ENCODE data around the gene SULT6B1. TPM values are rescaled to one million over a fixed set of nuclear protein-coding genes. Genes with fewer than 3 reads are reported as not detected.

The SULT6B1 gene
- total and polyA plus RNA-seq, 2 donors (not counting 1 experiment from before 2014, with no cell fraction given), result not detected

- no peak for ATAC-seq (ENCODE audit: low read depth)
Measured at GRCh38 chr2:37181726-37182684, 6.5 kb downstream of the SULT6B1 start.

GRCh38 chr2:37180640-37181039 is 7.8 kb downstream of the SULT6B1 start:
- no peaks in the 10 kb centered on the region for H3K79me2 ChIP-seq (ENCODE audit: control insufficient read depth, insufficient read depth, low read length)
- Mint-ChIP-seq H3K9me3 (ENCODE audit: insufficient read depth) (no peaks in the 10 kb centered on the region), H3K4me1 (no peaks in the 10 kb centered on the region), H3K27ac (no peak overlapping the region), H3K27me3 (peaks cover 16% of the 10 kb centered on the region), H3K4me3 (no peak overlapping the region)
- ATAC-seq (ENCODE audit: low read depth) (no peak), DNase-seq (no peak)
- WGBS (ENCODE audit: insufficient coverage), result 85% methylated on average over 4 of the region's 5 CpGs
- no peak for TF ChIP-seq CTCF (IDR thresholded peaks at IDR 0.05)
- TF ChIP-seq EZH2 (IDR thresholded peaks at IDR 0.05; ENCODE audit: borderline replicate concordance, insufficient read depth, low read depth, low read length, poor library complexity, severe bottlenecking), result no peak
- H4K20me1 ChIP-seq (ENCODE audit: control insufficient read depth, insufficient read depth, low read length, poor library complexity, severe bottlenecking), result no peaks in the 10 kb centered on the region
- no peak overlapping the region for H3K27ac ChIP-seq (ENCODE audit: low read length in 2 of 2)
- H3K9me3 ChIP-seq (ENCODE audit: control extremely low read depth in 1 of 3, control insufficient read depth in 2 of 3, insufficient read depth in 1 of 3, low read length in 2 of 3), result no peaks in the 10 kb centered on the region
- ChIA-PET POLR2A (no interaction called here), CTCF (interaction anchor here (2.7 kb wide), 1 partner anchor 11 kb away, joined by 14 read pairs; no protein-coding TSS in a partner anchor)
- H3K4me3 ChIP-seq (ENCODE audit: control extremely low read depth in 1 of 5, extremely low read depth in 1 of 5, insufficient read depth in 1 of 5, low read depth in 2 of 5, low read length in 4 of 5), result no peak overlapping the region
- H3K36me3 ChIP-seq (replicated peaks in 1 of 2; ENCODE audit: control extremely low read depth in 1 of 2, control insufficient read depth in 1 of 2, extremely low read depth in 1 of 2, insufficient read depth in 2 of 2, low read length in 1 of 2), result no peaks in the 10 kb centered on the region
- H3K9ac ChIP-seq (ENCODE audit: low read length), result no peak overlapping the region
- H3K27me3 ChIP-seq (replicated peaks in 1 of 4; ENCODE audit: control extremely low read depth in 1 of 4, control insufficient read depth in 3 of 4, insufficient read depth in 4 of 4, low read length in 3 of 4), result no peaks in the 10 kb centered on the region
- intact Hi-C loops (cut with micrococcal nuclease), result no loop called here
- no peak overlapping the region for H2AFZ ChIP-seq (ENCODE audit: insufficient read depth, low read depth, low read length, poor library complexity, severe bottlenecking)
- H3K4me2 ChIP-seq (replicated peaks; ENCODE audit: low read depth, low read length, poor library complexity, severe bottlenecking), result no peak overlapping the region
- H3K4me1 ChIP-seq (ENCODE audit: control insufficient read depth in 2 of 2, insufficient read depth in 2 of 2, low read length in 2 of 2), result no peaks in the 10 kb centered on the region

More at GRCh38 chr2:37181726-37182684, 6.5 kb downstream of the SULT6B1 start:
- H3K27me3 Mint-ChIP-seq, result peaks cover 20% of the 10 kb centered on the region
- H3K27ac Mint-ChIP-seq, result no peak overlapping the region
- CTCF ChIA-PET, result no interaction called here
- H3K9ac ChIP-seq (ENCODE audit: low read length), result no peak overlapping the region
- no peaks in the 10 kb centered on the region for H3K4me1 Mint-ChIP-seq
- no peaks in the 10 kb centered on the region for H3K4me1 ChIP-seq (ENCODE audit: control insufficient read depth in 2 of 2, insufficient read depth in 2 of 2, low read length in 2 of 2)
- no peaks in the 10 kb centered on the region for H4K20me1 ChIP-seq (ENCODE audit: control insufficient read depth, insufficient read depth, low read length, poor library complexity, severe bottlenecking)
- DNase-seq, result no peak
- no peak overlapping the region for H2AFZ ChIP-seq (ENCODE audit: insufficient read depth, low read depth, low read length, poor library complexity, severe bottlenecking)
- POLR2A ChIA-PET, result no interaction called here
- 77% methylated on average over 8 of the region's 17 CpGs for WGBS (ENCODE audit: insufficient coverage)
- no peaks in the 10 kb centered on the region for H3K9me3 Mint-ChIP-seq (ENCODE audit: insufficient read depth)
- no peaks in the 10 kb centered on the region for H3K79me2 ChIP-seq (ENCODE audit: control insufficient read depth, insufficient read depth, low read length)
- H3K27me3 ChIP-seq (replicated peaks in 1 of 4; ENCODE audit: control extremely low read depth in 1 of 4, control insufficient read depth in 3 of 4, insufficient read depth in 4 of 4, low read length in 3 of 4), result peaks cover 0 to 2% (median 0%) of the 10 kb centered on the region in 4 experiments
- H3K4me3 ChIP-seq (ENCODE audit: control extremely low read depth in 1 of 5, extremely low read depth in 1 of 5, insufficient read depth in 1 of 5, low read depth in 2 of 5, low read length in 4 of 5), result no peak overlapping the region
- H3K4me3 Mint-ChIP-seq, result no peak overlapping the region
- no peak for TF ChIP-seq EZH2 (IDR thresholded peaks at IDR 0.05; ENCODE audit: borderline replicate concordance, insufficient read depth, low read depth, low read length, poor library complexity, severe bottlenecking)
- H3K27ac ChIP-seq (ENCODE audit: low read length in 2 of 2), result no peak overlapping the region
- no peaks in the 10 kb centered on the region for H3K9me3 ChIP-seq (ENCODE audit: control extremely low read depth in 1 of 3, control insufficient read depth in 2 of 3, insufficient read depth in 1 of 3, low read length in 2 of 3)
- no peaks in the 10 kb centered on the region for H3K36me3 ChIP-seq (replicated peaks in 1 of 2; ENCODE audit: control extremely low read depth in 1 of 2, control insufficient read depth in 1 of 2, extremely low read depth in 1 of 2, insufficient read depth in 2 of 2, low read length in 1 of 2)
- intact Hi-C loops (cut with micrococcal nuclease), result no loop called here
- no peak overlapping the region for H3K4me2 ChIP-seq (replicated peaks; ENCODE audit: low read depth, low read length, poor library complexity, severe bottlenecking)

Measured in B cell (primary cell).